ENCODE measurements around the gene PTGDS. TPM values are rescaled to one million over a fixed set of nuclear protein-coding genes. Genes with fewer than 3 reads are reported as not detected.

The PTGDS gene
- total RNA-seq, 1 experiment from 2014 or later: not detected

DNA sequence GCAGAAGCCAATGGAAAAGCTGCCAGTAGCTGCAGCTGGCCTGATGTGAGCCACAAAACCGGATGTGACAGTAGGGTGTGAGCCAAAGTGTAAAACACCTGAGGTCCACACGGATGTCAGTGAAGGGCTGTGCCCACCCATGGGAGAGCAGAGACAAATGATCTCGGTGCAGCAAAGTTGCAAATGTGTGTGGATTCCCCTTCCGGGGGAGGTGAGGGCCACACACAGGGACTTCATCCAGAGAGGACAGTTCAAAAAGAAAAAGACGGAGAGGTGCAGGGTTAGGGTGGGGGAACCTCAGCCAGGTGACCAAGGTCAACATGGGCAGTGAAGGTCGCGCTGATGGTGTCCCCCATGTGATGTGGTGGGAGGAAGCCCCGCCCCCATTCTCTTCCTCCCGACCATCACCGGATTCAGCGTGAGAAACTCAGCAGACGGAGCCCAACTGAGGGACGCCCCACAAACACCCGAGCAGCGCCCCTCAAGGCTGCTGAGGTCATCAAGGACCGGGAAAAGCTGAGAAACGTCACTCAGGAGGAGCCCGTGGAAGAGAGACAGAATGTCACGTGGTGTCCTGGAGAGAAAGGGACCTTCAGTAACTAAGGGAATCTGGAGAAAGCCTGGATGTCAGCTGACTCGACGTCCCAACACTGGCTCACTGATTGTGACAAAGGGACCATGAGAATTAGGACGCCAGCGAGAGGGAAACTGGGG is 11.4 kb upstream of the PTGDS start:
- no peak overlapping the region for H3K27ac Mint-ChIP-seq (ENCODE audit: unreplicated experiment)

DNA sequence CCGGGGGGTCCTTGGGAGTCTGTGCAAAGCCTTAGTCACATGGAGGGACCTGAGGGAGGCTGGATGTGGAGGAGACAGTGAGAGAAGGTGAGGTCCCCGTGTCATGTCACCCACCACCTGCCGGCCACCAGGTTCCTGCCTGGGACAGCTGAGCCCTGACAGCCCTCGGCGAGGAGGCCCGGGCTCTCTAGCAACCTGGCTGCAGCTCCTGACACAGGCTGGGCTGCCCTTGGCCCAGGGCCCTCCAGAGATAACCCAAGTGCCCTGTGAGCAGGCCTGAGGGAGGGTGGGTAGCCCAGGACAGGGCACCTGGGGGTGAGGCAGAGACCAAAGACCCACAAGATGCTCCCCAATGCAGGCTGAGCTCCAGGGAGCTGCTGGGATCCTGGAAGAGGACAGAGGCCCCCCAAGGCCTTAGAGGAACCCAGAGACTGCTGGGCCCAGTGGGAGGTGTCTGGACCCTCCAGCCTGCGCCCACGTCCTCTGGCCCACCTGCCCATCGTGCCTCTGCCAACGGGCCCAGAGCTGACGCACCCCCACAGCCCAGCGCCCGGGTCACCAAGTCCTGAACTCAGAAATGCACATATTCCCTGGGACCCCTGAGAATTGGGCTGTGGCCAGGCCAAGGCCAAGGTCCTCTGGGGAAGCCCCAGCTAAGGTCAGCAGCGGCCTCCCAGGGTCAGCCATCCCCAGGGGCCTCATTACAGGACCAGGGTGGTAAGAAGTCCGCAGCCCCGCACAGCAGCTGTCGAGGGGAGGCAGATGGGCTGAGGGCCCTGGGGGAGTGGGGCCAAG is 8.8 kb upstream of the PTGDS start:
- Mint-ChIP-seq H3K4me3 (ENCODE audit: unreplicated experiment) (no peak overlapping the region), H3K27ac (ENCODE audit: unreplicated experiment) (no peak overlapping the region), H3K27me3 (ENCODE audit: insufficient read depth, unreplicated experiment) (no peaks in the 10 kb centered on the region), H3K36me3 (ENCODE audit: insufficient read depth, unreplicated experiment) (peaks cover 5% of the 10 kb centered on the region), H3K4me1 (ENCODE audit: low read depth, unreplicated experiment) (no peaks in the 10 kb centered on the region), H3K9me3 (ENCODE audit: unreplicated experiment) (no peaks in the 10 kb centered on the region)
- no TSS peak for BruUV-seq (replicated peaks)
- no peaks in the 10 kb centered on the region for H3K9me3 ChIP-seq
- no peaks in the 10 kb centered on the region for H3K36me3 ChIP-seq (ENCODE audit: control insufficient read depth, insufficient read depth, low read length)
- CTCF ChIA-PET: interaction anchor here (0.7 kb wide), 1 partner anchor 21 kb away, joined by 4 read pairs; no protein-coding TSS in a partner anchor
- no peaks in the 10 kb centered on the region for H3K27me3 ChIP-seq (replicated peaks; ENCODE audit: control insufficient read depth, insufficient read depth, low read length)
- intact Hi-C loops (cut with micrococcal nuclease; ENCODE audit: unreplicated experiment): no loop called here
- TF ChIP-seq, protein P1, sequence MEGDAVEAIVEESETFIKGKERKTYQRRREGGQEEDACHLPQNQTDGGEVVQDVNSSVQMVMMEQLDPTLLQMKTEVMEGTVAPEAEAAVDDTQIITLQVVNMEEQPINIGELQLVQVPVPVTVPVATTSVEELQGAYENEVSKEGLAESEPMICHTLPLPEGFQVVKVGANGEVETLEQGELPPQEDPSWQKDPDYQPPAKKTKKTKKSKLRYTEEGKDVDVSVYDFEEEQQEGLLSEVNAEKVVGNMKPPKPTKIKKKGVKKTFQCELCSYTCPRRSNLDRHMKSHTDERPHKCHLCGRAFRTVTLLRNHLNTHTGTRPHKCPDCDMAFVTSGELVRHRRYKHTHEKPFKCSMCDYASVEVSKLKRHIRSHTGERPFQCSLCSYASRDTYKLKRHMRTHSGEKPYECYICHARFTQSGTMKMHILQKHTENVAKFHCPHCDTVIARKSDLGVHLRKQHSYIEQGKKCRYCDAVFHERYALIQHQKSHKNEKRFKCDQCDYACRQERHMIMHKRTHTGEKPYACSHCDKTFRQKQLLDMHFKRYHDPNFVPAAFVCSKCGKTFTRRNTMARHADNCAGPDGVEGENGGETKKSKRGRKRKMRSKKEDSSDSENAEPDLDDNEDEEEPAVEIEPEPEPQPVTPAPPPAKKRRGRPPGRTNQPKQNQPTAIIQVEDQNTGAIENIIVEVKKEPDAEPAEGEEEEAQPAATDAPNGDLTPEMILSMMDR (IDR thresholded peaks at IDR 0.05; ENCODE audit: insufficient read depth in 1 of 2, low read depth in 1 of 2, low read length in 1 of 2, severe bottlenecking in 1 of 2, unreplicated experiment in 1 of 2): no peak
- DNase-seq: no peak
- H3K4me3 ChIP-seq (ENCODE audit: low read depth, low read length): no peak overlapping the region
- POLR2A ChIA-PET: no interaction called here
- peaks cover 10% of the 10 kb centered on the region for H3K4me1 ChIP-seq

More for the DNA sequence above, 11.4 kb upstream of the PTGDS start:
- Histone ChIP-seq H3K9me3 (no peaks in the 10 kb centered on the region), H3K36me3 (ENCODE audit: control insufficient read depth, insufficient read depth, low read length) (no peaks in the 10 kb centered on the region), H3K27me3 (replicated peaks; ENCODE audit: control insufficient read depth, insufficient read depth, low read length) (no peaks in the 10 kb centered on the region), H3K4me3 (ENCODE audit: low read depth, low read length) (no peak overlapping the region), H3K4me1 (peaks cover 18% of the 10 kb centered on the region)
- TF ChIP-seq, protein P1 (IDR thresholded peaks at IDR 0.05; ENCODE audit: insufficient read depth in 1 of 2, low read depth in 1 of 2, low read length in 1 of 2, severe bottlenecking in 1 of 2, unreplicated experiment in 1 of 2): no peak
- Mint-ChIP-seq H3K4me1 (ENCODE audit: low read depth, unreplicated experiment) (no peaks in the 10 kb centered on the region), H3K9me3 (ENCODE audit: unreplicated experiment) (no peaks in the 10 kb centered on the region), H3K4me3 (ENCODE audit: unreplicated experiment) (no peak overlapping the region), H3K36me3 (ENCODE audit: insufficient read depth, unreplicated experiment) (peaks cover 5% of the 10 kb centered on the region), H3K27me3 (ENCODE audit: insufficient read depth, unreplicated experiment) (no peaks in the 10 kb centered on the region)
- POLR2A ChIA-PET: no interaction called here
- CTCF ChIA-PET: no interaction called here
- no TSS peak for BruUV-seq (replicated peaks)
- no peak for DNase-seq
- intact Hi-C loops (cut with micrococcal nuclease; ENCODE audit: unreplicated experiment): no loop called here

- no peaks in the 10 kb centered on the region for H3K4me1 Mint-ChIP-seq (ENCODE audit: low read depth, unreplicated experiment)
- DNase-seq: no peak
- BruUV-seq (replicated peaks): no TSS peak
- no peaks in the 10 kb centered on the region for H3K27me3 Mint-ChIP-seq (ENCODE audit: insufficient read depth, unreplicated experiment)
- H3K36me3 ChIP-seq (ENCODE audit: control insufficient read depth, insufficient read depth, low read length): no peaks in the 10 kb centered on the region
- no peak overlapping the region for H3K4me3 ChIP-seq (ENCODE audit: low read depth, low read length)
- H3K36me3 Mint-ChIP-seq (ENCODE audit: insufficient read depth, unreplicated experiment): peaks cover 5% of the 10 kb centered on the region
- H3K27me3 ChIP-seq (replicated peaks; ENCODE audit: control insufficient read depth, insufficient read depth, low read length): no peaks in the 10 kb centered on the region
- no peak overlapping the region for H3K4me3 Mint-ChIP-seq (ENCODE audit: unreplicated experiment)
- H3K27ac Mint-ChIP-seq (ENCODE audit: unreplicated experiment): no peak overlapping the region
- H3K9me3 Mint-ChIP-seq (ENCODE audit: unreplicated experiment): no peaks in the 10 kb centered on the region
- CTCF ChIA-PET: no interaction called here
- intact Hi-C loops (cut with micrococcal nuclease; ENCODE audit: unreplicated experiment): no loop called here
- H3K4me1 ChIP-seq: peaks cover 7% of the 10 kb centered on the region
- POLR2A ChIA-PET: interaction anchor here (0.8 kb wide), 1 partner anchor 23 kb away, joined by 3 read pairs; the partner anchor contains the start of gene PAXX
- H3K9me3 ChIP-seq: no peaks in the 10 kb centered on the region
- TF ChIP-seq, protein P1 (IDR thresholded peaks at IDR 0.05; ENCODE audit: insufficient read depth in 1 of 2, low read depth in 1 of 2, low read length in 1 of 2, severe bottlenecking in 1 of 2, unreplicated experiment in 1 of 2): no peak
Measured at GRCh38 chr9:136969150-136969549, 8.2 kb upstream of the PTGDS start.

Measured in Caco-2 (cell line).